HepG2 (cell line): ENCODE measurements around the gene NAP1L1. TPM values are rescaled to one million over a fixed set of nuclear protein-coding genes. Genes with fewer than 3 reads are reported as not detected.

ENCODE experiments used
- ATAC-seq: fragments of 200-7000 bp; cut with Tn5 transposase; 3 replicates; pipeline ENCODE4 v1.9.1; 2020; ENCODE audit warnings: mild to moderate bottlenecking, moderate library complexity
- BruUV-seq: library from RNA; stranded (reverse); fragments of 400-500 nt; replicated peaks from 2 replicates; lab custom pipeline; 2021; lab: Mats Ljungman, UMichigan
- CTCF ChIA-PET: fragments of 300-600 bp; formaldehyde crosslinking; extraction: SDS; loops from one replicate; lab custom pipeline; 2021; ENCODE audit warnings: low total read pairs, inconsistent platforms, low intra/inter-chr PET ratio; lab: Yijun Ruan, JAX
- POLR2A ChIA-PET: fragments of 350-600 bp; sonication (Branson Sonifier 250); formaldehyde crosslinking; loops from one replicate; lab custom pipeline; 2020; ENCODE audit warnings: antibody characterized with exemption, inconsistent platforms; lab: Yijun Ruan, JAX
- DNase-seq: peaks from one replicate; pipeline ENCODE4 v3.0.0-alpha.2; 2015; ENCODE audit warnings: low spot score
- FAIRE-seq: peaks from 3 replicates; lab custom pipeline; 2011; peaks lifted over from hg19 to GRCh38; lab: Jason Lieb, UNC
- H2AFZ ChIP-seq: one replicate; pipeline ENCODE4 v1.6.1; 2011; ENCODE audit warnings: low read length, inconsistent platforms
- H3K27ac ChIP-seq: fragments of 300-600 bp; 3 replicates; pipeline ENCODE4 v1.8.0; 2011; ENCODE audit warnings: mixed run types, mild to moderate bottlenecking, mixed read lengths, low read length, inconsistent platforms; ENCODE audit not compliant: insufficient read depth; ENCODE audit errors: extremely low read length
- H3K27me3 ChIP-seq, 2 experiments: fragments of 200-600 bp in 1 of 2; 2 replicates in 1 of 2; 3 replicates in 1 of 2; pipeline versions ENCODE4 v1.6.0 to v1.8.0; 2011; ENCODE audit warnings: low read length in 2 of 2, mild to moderate bottlenecking in 2 of 2, moderate library complexity in 2 of 2, inconsistent platforms in 1 of 2; ENCODE audit not compliant: insufficient read depth in 2 of 2, control insufficient read depth in 1 of 2
- H3K36me3 ChIP-seq, 2 experiments: fragments of 200-600 bp in 1 of 2; replicated peaks in 1 of 2; 2 replicates in 1 of 2; 3 replicates in 1 of 2; pipeline versions ENCODE4 v1.5.1 to v1.8.0; 2011; ENCODE audit warnings: low read length in 2 of 2, inconsistent platforms in 1 of 2; ENCODE audit not compliant: insufficient read depth in 2 of 2, control insufficient read depth in 1 of 2
- H3K4me1 ChIP-seq: 2 replicates; pipeline ENCODE4 v1.5.1; 2012; ENCODE audit warnings: low read length, inconsistent platforms; ENCODE audit not compliant: insufficient read depth
- H3K4me2 ChIP-seq: 2 replicates; pipeline ENCODE4 v1.6.0; 2011; ENCODE audit warnings: low read depth, low read length, inconsistent platforms
- H3K4me3 ChIP-seq, 3 experiments: fragments of 200-600 bp in 1 of 3; sonication (generic), shearing (Covaris generic) in 1 of 3; replicated peaks in 1 of 3; 2 replicates each; pipeline ENCODE4 v1.5.1; 2011 to 2016; ENCODE audit warnings: low read length in 3 of 3, inconsistent platforms in 2 of 3, low read depth in 2 of 3, mild to moderate bottlenecking in 2 of 3, control low read depth in 1 of 3, mixed read lengths in 1 of 3; ENCODE audit not compliant: insufficient read depth in 1 of 3
- H3K79me2 ChIP-seq: one replicate; pipeline ENCODE4 v1.6.1; 2011; ENCODE audit warnings: low read length, inconsistent platforms; ENCODE audit not compliant: insufficient read depth
- H3K9ac ChIP-seq: 2 replicates; pipeline ENCODE4 v1.6.0; 2011; ENCODE audit warnings: mild to moderate bottlenecking, low read depth, low read length, inconsistent platforms; ENCODE audit not compliant: insufficient read depth
- H3K9me3 ChIP-seq: 2 replicates; pipeline ENCODE4 v1.5.1; 2012; ENCODE audit warnings: mild to moderate bottlenecking, low read length
- H4K20me1 ChIP-seq: 2 replicates; pipeline ENCODE4 v1.6.0; 2011; ENCODE audit warnings: inconsistent platforms, mild to moderate bottlenecking, low read length, moderate library complexity; ENCODE audit not compliant: insufficient read depth
- E2F1 ChIP-seq: sonication (generic); formaldehyde crosslinking; IDR thresholded peaks from 2 replicates; pipeline ENCODE4 v1.5.0; 2020; ENCODE audit warnings: missing genetic modification reagents
- FOXK1 ChIP-seq: sonication (generic); formaldehyde crosslinking; IDR thresholded peaks from 2 replicates; pipeline ENCODE4 v1.4.0; 2020; ENCODE audit warnings: low read depth, missing genetic modification reagents, borderline replicate concordance
- SNAPC4 ChIP-seq: sonication (generic); formaldehyde crosslinking; IDR thresholded peaks from 2 replicates; pipeline ENCODE4 v1.4.0; 2020; ENCODE audit warnings: mild to moderate bottlenecking, missing genetic modification reagents
- ZNF567 ChIP-seq: sonication (generic); formaldehyde crosslinking; IDR thresholded peaks from 2 replicates; pipeline ENCODE4 v1.8.1; 2023; ENCODE audit warnings: mild to moderate bottlenecking, missing genetic modification reagents, borderline replicate concordance
- WGBS: methylation state at CpG from one replicate; pipeline ENCODE4 v1.1.6; 2017; ENCODE audit warnings: low lambda C conversion rate; 5-methylcytosine and 5-hydroxymethylcytosine counted together
- in situ Hi-C: cut with HindIII; loops from 2 replicates; pipeline ENCODE4 v1.10.0; 2017; ENCODE audit warnings: low pct_unique_long_range_greater_than_20kb; ENCODE audit not compliant: extremely low pct_ligation_motif_present
- intact Hi-C: fragments of 100-400 bp; cut with micrococcal nuclease; formaldehyde crosslinking; loops from one replicate; pipeline ENCODE4 v1.10.0; 2022; ENCODE audit not compliant: unreplicated experiment
- polyA plus RNA-seq, 8 experiments: library from polyadenylated mRNA; depleted of rRNA in 3 of 8; stranded (reverse) in 7 of 8; unstranded in 1 of 8; fragments of >200 nt; fragmentation: Illumina TruSeq in 4 of 8; extraction: Trizol in 4 of 8; gene quantifications; 2 replicates each; pipeline versions ENCODE4 v1.2.1 to v1.2.3, GENCODE V29; 2011 to 2016; ENCODE audit warnings: low read depth in 4 of 8, missing spikeins in 1 of 8, mixed read lengths in 1 of 8; ENCODE audit not compliant: insufficient read depth in 1 of 8
- total RNA-seq, 5 experiments: library from RNA; depleted of rRNA; stranded (reverse); fragments of >200 nt; fragmentation: Illumina TruSeq; extraction: Trizol; gene quantifications; 2 replicates each; pipeline ENCODE4 v1.2.3, GENCODE V29; 2016; ENCODE audit warnings: low read depth in 1 of 5

The NAP1L1 gene
- total and polyA plus RNA-seq, 2 of the 13 experiments (the other 11 are each of a cell fraction or from before 2014, with no cell fraction given), result 207 to 309 TPM

DNA sequence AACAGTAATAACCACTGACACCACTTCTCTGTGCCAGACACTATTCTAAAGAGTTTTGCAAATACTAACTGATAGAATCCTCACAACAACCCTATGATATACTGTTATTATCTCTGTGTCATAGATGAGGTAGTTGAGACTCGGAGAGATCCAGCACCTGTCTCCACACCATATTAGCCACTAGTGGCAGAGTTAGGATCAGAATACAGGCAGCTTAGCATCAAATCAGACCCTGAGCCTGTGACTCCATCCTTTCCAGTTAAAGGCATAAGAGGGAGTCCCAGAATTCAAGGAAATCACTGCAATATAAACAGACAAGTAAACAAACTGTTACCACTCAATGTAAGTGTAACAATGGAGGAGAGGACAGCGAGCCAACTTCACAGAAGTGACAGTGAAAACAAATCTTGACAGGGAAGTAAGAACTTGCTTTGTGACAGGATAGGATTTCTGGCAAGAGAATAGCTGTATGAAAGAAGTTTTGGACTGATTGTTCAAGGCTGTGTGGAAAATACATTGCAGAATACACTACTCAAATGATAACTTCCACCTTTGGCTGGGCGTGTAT, 11.7 kb upstream of the NAP1L1 start:
- TF ChIP-seq E2F1 (no peak), FOXK1 (CRISPR knock-in tag) (no peak), ZNF567 (CRISPR knock-in tag) (no peak), SNAPC4 (no peak)
- TF ChIP-seq, all 625 proteins: peak for 0
- no peaks in the 10 kb centered on the region for H3K9me3 ChIP-seq
- H3K4me2 ChIP-seq, result no peak overlapping the region
- POLR2A ChIA-PET, result no interaction called here
- no peaks in the 10 kb centered on the region for H3K79me2 ChIP-seq
- DNase-seq, result no peak
- ATAC-seq, result no peak
- H3K27me3 ChIP-seq, result no peaks in the 10 kb centered on the region; a peak in 2 of 5 replicates
- no peak overlapping the region for H3K27ac ChIP-seq
- BruUV-seq, result no TSS peak
- in situ Hi-C loops (no loop called here), intact Hi-C loops (no loop called here)
- no peak overlapping the region for H2AFZ ChIP-seq
- H3K9ac ChIP-seq, result no peak overlapping the region
- no peak overlapping the region for H3K4me3 ChIP-seq
- no peaks in the 10 kb centered on the region for H3K36me3 ChIP-seq
- H3K4me1 ChIP-seq, result no peaks in the 10 kb centered on the region
- WGBS, result 53% methylated on average over 3 of the region's 3 CpGs
- CTCF ChIA-PET, result no interaction called here
- FAIRE-seq, result no peak
- H4K20me1 ChIP-seq, result no peaks in the 10 kb centered on the region
